ENCODE measurements around the gene CEACAM6. TPM values are rescaled to one million over a fixed set of nuclear protein-coding genes. Genes with fewer than 3 reads are reported as not detected.
"Not testable (repeated sequence)": the region's sequence is repeated elsewhere in the genome, so short reads cannot be mapped to it uniquely, and the experiment has no call there.

Gene CEACAM6
- total and polyA plus RNA-seq, 5 experiments from 2014 or later: not detected

DNA sequence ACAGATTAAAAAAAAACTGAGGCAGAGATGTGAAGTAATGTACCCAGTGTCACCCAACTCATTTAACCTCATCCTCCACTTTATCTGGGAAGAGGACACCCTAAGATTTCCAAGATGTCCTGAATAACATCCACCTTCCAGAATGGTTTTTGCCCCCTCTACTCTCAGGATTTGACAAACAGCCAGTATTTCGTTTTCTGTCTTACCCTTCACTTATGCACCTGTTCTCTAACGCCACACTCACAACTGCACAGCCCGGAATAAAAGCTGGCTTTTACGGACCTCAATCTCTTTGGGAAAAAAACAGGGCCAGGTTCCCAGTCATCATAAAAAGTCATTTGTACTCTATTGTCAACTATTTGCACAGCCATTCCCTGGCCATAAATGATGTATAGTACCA is 21.2 kb upstream of the CEACAM6 start:
- POLR2A ChIA-PET: no interaction called here
- Mint-ChIP-seq H3K9me3 (no peaks in the 10 kb centered on the region), H3K36me3 (no peaks in the 10 kb centered on the region), H3K27ac (no peak overlapping the region), H3K4me3 (no peak overlapping the region), H3K4me1 (peaks cover 0 to 7% (median 4%) of the 10 kb centered on the region in 4 donors), H3K27me3 (peaks cover 9 to 25% (median 19%) of the 10 kb centered on the region in 5 donors)
- ATAC-seq (no peak), DNase-seq (no peak)

DNA sequence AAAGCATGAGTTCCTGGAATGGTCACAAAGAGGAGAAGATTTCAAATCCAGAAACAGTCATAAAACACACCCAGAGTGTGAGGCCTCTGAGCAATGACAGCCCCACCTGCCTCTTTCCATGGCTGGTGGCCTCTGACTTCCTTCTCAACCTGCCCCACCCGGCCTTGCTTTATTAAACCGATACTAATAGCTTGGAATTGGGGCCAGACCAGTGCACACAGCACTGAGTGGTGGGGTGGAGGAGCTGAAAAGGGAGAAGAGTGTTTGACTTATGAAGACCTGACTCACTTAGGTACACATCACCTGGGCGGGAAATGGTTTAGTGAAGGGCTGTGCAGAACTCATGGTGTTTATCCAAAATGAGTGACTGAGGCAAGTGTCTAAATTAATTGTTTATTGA is 20.7 kb upstream of the CEACAM6 start:
- ATAC-seq: no peak
- no peak overlapping the region for H3K27ac Mint-ChIP-seq
- H3K4me1 Mint-ChIP-seq: peaks cover 0 to 7% (median 4%) of the 10 kb centered on the region in 4 donors
- no peak overlapping the region for H3K4me3 Mint-ChIP-seq
- no peaks in the 10 kb centered on the region for H3K9me3 Mint-ChIP-seq
- POLR2A ChIA-PET: no interaction called here
- no peak for DNase-seq
- no peaks in the 10 kb centered on the region for H3K36me3 Mint-ChIP-seq
- H3K27me3 Mint-ChIP-seq: peaks cover 9 to 25% (median 19%) of the 10 kb centered on the region in 5 donors

DNA sequence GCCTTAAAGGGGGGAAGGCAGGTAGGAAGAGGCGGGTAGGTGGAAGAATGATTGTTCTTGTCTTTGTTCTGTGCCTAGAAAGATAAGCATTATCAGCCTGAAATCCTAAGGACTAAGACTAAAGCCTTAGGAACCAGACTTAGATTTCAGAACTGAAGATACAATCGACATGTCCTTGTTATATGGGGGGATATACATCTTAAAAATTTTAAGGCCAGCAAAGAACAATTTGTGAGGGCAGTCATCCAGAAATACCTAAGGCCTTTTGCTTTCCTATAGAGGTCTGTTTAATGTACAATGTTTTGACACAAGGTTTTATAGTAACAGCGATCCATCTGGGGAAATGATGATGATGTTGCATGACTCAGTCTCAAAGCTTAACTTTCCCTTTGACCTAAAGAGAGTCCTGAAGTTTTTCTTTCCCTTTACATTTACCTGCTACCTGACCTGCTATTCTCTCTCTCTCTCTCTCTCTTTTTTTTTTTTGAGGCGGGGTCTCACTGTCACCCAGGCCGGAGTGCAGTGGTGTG is 20.2 kb upstream of the CEACAM6 start:
- POLR2A ChIA-PET: no interaction called here
- Mint-ChIP-seq H3K9me3 (no peaks in the 10 kb centered on the region), H3K27me3 (peaks cover 9 to 25% (median 19%) of the 10 kb centered on the region in 5 donors), H3K27ac (no peak overlapping the region), H3K36me3 (no peaks in the 10 kb centered on the region), H3K4me1 (peaks cover 0 to 10% (median 5%) of the 10 kb centered on the region in 4 donors), H3K4me3 (peak overlapping the region in 1 of 10 donors; percentile 34)
- ATAC-seq (no peak), DNase-seq (no peak)

DNA sequence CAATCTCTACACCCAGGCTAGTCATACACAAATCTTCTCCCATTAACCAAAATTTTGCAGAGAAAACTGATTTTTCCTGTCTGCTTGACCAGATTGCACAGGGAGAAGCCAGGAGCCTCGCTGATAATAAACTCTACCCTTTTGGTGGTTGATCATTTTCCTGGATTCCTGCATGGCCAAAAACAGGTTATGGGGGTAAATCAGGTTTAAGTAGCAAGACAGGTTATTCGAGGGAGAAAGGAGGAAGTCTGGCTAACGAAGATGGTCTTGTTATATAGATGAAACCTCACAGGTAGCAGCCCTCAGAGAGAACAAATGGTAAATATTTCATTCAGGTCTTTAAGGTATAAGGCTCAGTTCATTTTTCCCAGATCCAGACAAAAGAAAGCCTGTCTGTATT is 16.0 kb upstream of the CEACAM6 start:
- Mint-ChIP-seq H3K9me3 (no peaks in the 10 kb centered on the region), H3K27me3 (peaks cover 4 to 23% (median 10%) of the 10 kb centered on the region in 5 donors), H3K4me1 (peaks cover 4 to 18% (median 8%) of the 10 kb centered on the region in 4 donors), H3K36me3 (no peaks in the 10 kb centered on the region), H3K4me3 (no peak overlapping the region), H3K27ac (no peak overlapping the region)
- no peak for DNase-seq
- no peak for ATAC-seq
- POLR2A ChIA-PET: no interaction called here

DNA sequence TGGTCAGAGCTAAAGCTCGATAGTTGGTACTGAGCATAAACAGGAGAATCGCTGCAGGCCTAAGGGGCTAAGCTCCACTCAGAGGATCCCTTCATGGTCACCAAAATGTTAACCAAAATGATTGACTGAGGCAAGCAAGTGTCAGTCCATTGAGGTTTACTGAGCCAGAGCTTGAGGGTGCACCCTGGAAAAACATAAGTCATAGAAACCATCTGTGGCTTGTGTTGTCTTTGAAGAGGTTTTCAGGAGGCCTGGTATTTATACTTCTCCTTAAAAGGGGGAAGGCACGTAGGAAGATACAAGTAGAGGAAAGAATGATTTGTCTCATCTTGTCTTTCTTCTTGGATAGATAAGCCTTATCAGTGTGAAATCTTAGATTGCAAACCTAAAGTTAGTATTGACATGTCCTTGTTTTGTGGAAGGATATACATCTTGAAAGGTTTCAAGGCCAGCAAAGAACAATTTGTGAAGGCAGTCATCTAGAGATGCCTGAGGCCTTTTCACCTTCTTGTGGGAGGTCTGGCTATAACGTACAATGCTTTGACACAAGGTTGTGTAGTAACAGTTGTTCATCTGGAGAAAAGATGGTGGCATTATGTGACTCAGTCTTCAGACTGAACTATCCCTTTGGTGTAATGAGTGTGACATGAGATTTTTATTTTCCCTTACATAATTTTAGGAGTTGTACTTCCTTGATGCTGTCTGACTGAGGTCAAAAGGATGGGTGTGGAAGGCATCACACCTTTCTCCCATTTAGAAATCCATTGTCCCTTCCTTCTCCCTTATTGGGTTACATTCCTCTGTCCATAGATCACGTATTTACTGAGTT is 14.7 kb upstream of the CEACAM6 start:
- H3K9me3 Mint-ChIP-seq: no peaks in the 10 kb centered on the region
- H3K4me3 Mint-ChIP-seq: no peak overlapping the region
- DNase-seq: no peak
- ATAC-seq: no peak
- H3K27me3 Mint-ChIP-seq: peaks cover 15 to 34% (median 19%) of the 10 kb centered on the region in 5 donors
- no peak overlapping the region for H3K27ac Mint-ChIP-seq
- POLR2A ChIA-PET: no interaction called here
- H3K36me3 Mint-ChIP-seq: no peaks in the 10 kb centered on the region
- H3K4me1 Mint-ChIP-seq: peaks cover 1 to 17% (median 9%) of the 10 kb centered on the region in 4 donors

DNA sequence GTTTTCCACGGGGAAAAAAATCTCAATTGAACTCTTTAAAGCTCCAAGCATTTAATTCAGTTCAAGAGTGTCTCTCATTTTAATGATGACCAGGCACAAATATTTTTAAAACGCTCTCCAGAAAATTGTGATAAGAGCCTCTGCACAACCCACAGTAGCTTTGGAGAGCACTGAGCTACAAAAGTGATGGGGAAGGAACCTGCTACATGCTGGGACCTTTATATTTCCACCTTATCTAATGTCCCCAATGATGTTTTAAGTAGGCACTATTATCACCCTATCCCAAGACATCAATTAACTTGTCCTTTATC is 14.1 kb upstream of the CEACAM6 start:
- H3K27ac Mint-ChIP-seq: no peak overlapping the region
- H3K4me3 Mint-ChIP-seq: no peak overlapping the region
- H3K4me1 Mint-ChIP-seq: peaks cover 4 to 22% (median 9%) of the 10 kb centered on the region in 4 donors
- ATAC-seq: no peak
- POLR2A ChIA-PET: no interaction called here
- H3K27me3 Mint-ChIP-seq: peaks cover 15 to 39% (median 25%) of the 10 kb centered on the region in 5 donors
- H3K36me3 Mint-ChIP-seq: no peaks in the 10 kb centered on the region
- H3K9me3 Mint-ChIP-seq: no peaks in the 10 kb centered on the region
- no peak for DNase-seq

DNA sequence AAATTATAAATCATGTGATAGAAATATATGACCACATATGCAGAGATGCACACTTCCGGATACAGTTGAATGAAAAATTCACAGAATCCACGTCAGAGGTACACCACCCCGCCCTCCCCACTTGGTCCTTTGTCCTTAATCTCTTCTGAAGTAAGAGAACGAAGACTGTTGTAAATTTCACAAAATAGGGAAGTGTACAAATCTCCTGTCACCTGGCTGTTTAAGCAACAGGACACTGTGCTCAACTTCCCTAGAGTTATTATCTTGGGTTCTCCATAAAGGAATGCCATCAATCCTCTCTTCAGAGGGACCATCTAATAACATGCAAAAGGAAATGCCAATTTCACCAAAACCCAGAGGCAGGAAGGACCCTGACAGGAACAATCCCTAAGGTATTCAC is 10.5 kb upstream of the CEACAM6 start:
- Mint-ChIP-seq H3K9me3 (no peaks in the 10 kb centered on the region), H3K4me3 (no peak overlapping the region), H3K27me3 (peaks cover 33 to 65% (median 43%) of the 10 kb centered on the region in 5 donors), H3K27ac (no peak overlapping the region), H3K4me1 (peaks cover 3 to 22% (median 15%) of the 10 kb centered on the region in 4 donors), H3K36me3 (no peaks in the 10 kb centered on the region)
- no peak for DNase-seq
- peak in 1 of 2 donors; percentile 50 for ATAC-seq
- POLR2A ChIA-PET: no interaction called here

DNA sequence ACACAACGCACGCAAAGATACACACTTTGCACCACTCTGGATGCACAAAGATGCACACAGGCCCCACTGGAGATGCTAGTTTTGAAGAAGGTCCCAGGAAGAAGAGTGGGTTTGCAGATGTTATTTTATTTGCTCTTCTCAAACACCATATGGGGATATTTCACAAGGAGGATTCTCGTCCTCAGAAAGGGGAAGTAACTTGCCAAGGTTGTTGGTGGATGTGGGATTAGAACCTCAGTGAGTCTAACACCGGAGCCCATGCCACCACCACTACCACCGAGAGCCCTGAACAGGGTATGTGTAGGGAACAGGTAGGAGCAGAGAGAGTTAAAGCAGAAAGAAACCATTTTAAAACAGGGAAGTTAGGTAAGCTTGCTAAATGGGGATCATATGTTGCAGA is 9.6 kb upstream of the CEACAM6 start:
- H3K27me3 Mint-ChIP-seq: peaks cover 34 to 72% (median 49%) of the 10 kb centered on the region in 5 donors
- no peak for ATAC-seq

DNA sequence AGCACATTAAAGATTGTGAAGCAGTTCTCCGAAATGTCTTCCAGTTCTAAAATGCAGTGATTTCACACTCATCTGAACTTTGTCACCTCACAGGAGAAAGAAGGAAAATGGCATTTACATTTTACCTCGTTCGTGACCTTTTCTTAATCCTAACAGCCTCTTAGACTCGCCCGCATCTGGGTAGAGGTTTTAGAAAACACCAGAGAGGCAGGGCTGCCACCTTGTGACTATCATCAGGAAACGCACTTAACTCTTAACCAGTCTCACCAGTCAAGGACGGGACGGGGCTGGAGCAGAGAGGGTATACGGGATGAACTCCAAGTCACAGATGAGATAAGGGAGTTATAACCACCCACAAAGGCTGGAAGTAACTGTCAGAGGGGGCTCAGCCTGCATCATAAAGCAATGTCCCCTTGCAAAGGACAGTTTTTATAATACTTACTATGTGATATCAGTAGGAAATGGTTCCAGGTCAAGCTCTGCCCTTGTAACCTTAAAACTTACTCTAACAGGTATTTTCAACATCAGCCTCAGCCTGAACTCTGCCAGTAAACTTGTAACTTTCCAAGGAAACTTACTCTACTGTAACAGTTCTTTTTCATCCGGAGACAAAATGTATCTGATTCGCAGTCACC is 8.6 kb upstream of the CEACAM6 start:
- Mint-ChIP-seq H3K27ac (no peak overlapping the region), H3K4me1 (peaks cover 3 to 22% (median 6%) of the 10 kb centered on the region in 4 donors)
- POLR2A ChIA-PET: no interaction called here

More for the DNA sequence above, 9.6 kb upstream of the CEACAM6 start:
- DNase-seq: no peak
- Mint-ChIP-seq H3K4me1 (peaks cover 3 to 22% (median 8%) of the 10 kb centered on the region in 4 donors), H3K9me3 (no peaks in the 10 kb centered on the region), H3K4me3 (no peak overlapping the region), H3K27ac (peak overlapping the region in 1 of 10 donors; percentile 36), H3K36me3 (no peaks in the 10 kb centered on the region)
- POLR2A ChIA-PET: no interaction called here

DNA sequence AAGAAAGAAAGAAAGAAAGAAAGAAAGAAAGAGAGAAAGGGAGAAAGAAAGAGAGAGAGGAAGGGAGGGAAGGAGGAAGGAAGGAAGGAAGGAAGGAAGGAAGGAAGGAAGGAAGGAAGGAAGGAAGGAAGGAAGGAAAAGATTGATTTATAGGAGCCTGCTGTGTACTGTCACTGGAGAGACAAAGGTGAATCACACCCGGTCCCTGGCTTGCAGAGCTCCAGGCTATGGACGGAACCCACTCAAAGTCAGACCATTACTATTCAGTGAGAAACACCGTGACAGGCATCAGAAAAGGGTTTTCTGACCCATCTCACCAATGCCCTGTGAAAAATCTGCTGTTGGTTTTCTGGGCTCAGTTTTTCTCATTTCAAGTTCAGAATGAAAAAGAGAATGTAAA is 7.3 kb upstream of the CEACAM6 start:
- H3K36me3 Mint-ChIP-seq: no peaks in the 10 kb centered on the region
- no peak overlapping the region for H3K4me3 Mint-ChIP-seq
- ATAC-seq: no peak
- no peak overlapping the region for H3K27ac Mint-ChIP-seq
- no peak for DNase-seq
- H3K4me1 Mint-ChIP-seq: peaks cover 3 to 22% (median 6%) of the 10 kb centered on the region in 4 donors
- no peaks in the 10 kb centered on the region for H3K9me3 Mint-ChIP-seq
- peaks cover 38 to 78% (median 56%) of the 10 kb centered on the region in 5 donors for H3K27me3 Mint-ChIP-seq
- POLR2A ChIA-PET: no interaction called here

More for the DNA sequence above, 8.6 kb upstream of the CEACAM6 start:
- Mint-ChIP-seq H3K4me3 (no peak overlapping the region), H3K27me3 (peaks cover 34 to 75% (median 53%) of the 10 kb centered on the region in 5 donors), H3K9me3 (no peaks in the 10 kb centered on the region), H3K36me3 (no peaks in the 10 kb centered on the region)
- DNase-seq (peak; percentile 8 to 70 (median 29)), ATAC-seq (peak; percentile 86 to 87)

DNA sequence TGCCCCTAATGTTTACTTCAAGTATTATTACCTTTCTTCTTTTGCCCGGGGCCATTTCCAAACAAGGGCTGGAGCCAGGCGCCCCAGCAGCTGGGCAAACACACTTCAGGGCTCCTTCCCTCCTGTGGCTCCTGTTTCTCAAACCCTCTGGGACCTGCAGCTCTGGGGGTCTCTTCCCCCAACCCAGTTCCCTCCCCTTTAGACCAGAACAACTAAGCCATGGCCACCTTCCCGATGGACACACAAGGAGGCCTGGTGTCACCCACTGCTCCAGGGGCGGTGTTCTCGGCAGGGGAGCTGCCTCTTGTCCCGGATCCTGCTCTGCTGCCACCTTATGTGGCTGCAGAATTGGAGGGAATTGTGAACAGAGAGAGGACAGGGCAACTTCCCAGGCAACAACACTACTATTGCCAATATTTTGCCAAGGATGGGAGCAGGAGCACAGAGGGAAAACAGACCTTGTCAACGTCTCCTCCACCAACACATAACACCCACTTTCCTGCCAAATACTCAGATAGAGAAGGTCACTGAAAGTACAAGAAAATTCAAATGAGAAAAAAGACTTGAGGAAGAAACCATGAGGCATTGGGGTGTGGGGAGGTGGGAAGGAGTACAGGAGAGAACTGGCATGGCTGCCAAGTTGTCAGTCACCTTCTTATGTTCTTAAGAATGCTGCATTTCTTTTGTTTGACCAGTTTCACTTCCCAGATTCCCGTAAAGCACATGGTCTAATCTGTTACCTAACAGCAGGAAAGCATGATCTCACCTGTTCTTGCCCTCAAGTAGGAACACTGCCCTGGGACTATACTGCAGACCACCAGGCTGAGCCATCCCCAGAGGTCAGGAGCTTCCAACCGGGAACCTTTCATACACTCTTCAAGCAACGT is 4.8 kb upstream of the CEACAM6 start:
- DNase-seq, H3K36me3 Mint-ChIP-seq, ATAC-seq, H3K27ac Mint-ChIP-seq, H3K9me3 Mint-ChIP-seq, POLR2A ChIA-PET, H3K4me3 Mint-ChIP-seq: not testable (repeated sequence)
- peaks cover 30 to 88% (median 56%) of the 10 kb centered on the region in 5 donors for H3K27me3 Mint-ChIP-seq
- H3K4me1 Mint-ChIP-seq: peaks cover 4 to 13% (median 11%) of the 10 kb centered on the region in 4 donors

DNA sequence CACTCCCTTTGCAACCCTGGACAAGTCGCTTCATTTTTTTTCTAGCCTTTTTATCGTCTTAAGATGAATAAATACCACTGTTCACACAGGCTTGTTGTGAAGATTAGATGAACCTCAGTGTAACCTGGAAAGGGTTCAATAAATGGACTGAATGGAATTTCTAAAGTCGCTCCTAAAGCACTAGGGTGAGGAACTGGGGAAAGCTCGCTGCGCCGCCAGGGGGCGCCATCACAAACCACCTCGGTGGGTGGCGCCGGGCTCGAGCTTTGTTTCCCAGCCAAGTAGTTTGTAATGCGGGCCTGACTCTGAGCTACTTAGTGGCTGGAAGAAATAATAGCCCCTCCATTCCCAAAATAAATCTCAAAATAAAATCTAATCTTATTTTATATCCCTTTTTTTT is 2.2 kb upstream of the CEACAM6 start:
- peak overlapping the region in 2 of 10 donors; percentile 40 to 43 for H3K27ac Mint-ChIP-seq
- H3K36me3 Mint-ChIP-seq: no peaks in the 10 kb centered on the region
- peaks cover 24 to 78% (median 46%) of the 10 kb centered on the region in 5 donors for H3K27me3 Mint-ChIP-seq
- H3K9me3 Mint-ChIP-seq: no peaks in the 10 kb centered on the region
- POLR2A ChIA-PET: interaction anchor here (0.7 to 1.2 kb wide), 5 partner anchors 32 to 244 kb away, joined by 3 to 5 read pairs (median 3); no protein-coding TSS in a partner anchor
- no peak overlapping the region for H3K4me3 Mint-ChIP-seq
- H3K4me1 Mint-ChIP-seq: peaks cover 1 to 7% (median 4%) of the 10 kb centered on the region in 4 donors
- DNase-seq (peak; percentile 53 to 84 (median 72)), ATAC-seq (peak; percentile 81)

Data from naive thymus-derived CD8-positive, alpha-beta T cell (primary cell).